RPMI8226 (cell line): ENCODE measurements around the gene ZSCAN5C.
"Not testable (repeated sequence)": the region's sequence is repeated elsewhere in the genome, so short reads cannot be mapped to it uniquely, and the experiment has no call there.

Experiments used
- DNase-seq: peaks from one replicate; pipeline ENCODE4 v3.0.0-alpha.2; 2015

Gene ZSCAN5C

DNA sequence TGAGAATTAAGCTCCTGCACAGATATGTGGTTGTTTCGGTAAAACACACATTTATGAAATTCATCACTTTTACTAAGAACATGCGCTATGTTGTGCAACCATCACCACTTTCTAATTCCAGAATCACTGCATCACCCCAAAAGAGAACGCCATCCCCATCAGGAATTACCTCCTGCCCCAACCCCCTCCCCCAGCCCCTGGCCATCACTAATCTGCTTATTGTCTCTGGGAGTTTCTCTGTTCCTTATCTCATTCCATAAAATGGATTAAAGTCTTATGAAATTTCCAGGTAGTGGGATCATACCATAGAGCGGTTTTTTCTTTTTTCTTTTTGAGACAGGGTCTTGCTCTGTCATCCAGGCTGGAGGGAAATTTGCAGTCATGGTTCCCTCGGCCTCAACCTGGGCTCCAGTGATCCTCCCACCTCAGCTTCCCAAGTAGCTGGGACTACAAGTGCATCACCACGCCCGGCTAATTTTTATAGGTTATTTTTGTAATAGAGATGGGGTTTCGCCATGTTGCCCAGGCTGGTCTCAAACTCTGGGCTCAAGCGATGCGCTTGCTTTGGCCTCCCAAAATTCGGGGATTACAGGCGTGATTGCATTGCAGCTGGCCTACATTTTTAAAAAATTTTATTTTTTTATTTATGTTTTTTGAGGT lies 8.0 kb upstream of the ZSCAN5C start:
- no peak for DNase-seq

DNA sequence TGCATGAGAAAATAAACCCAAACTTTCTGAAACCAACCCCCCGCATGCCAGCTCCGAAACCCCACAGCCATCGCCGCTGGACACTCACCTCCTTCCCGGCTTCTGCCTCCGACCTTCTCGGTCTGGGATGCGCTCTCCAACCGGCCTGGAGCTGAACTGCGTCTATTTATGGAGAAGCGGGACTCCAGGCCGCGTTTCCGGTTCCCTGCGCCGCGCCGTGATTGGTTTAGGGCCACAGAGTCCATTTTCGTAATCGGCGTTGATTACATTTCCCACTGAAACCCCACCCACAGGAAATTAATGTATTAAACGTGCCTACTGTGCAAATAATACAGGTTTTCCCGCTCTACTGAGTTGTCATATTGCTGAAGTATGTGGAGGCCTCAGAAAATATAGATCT lies 4.4 kb upstream of the ZSCAN5C start, which contains the start of gene ZSCAN5B:
Gene ZSCAN5B, minus strand, starts transcription at position 138 of the 400 bp plus-strand sequence. CDS start 4,731 bp downstream, outside the sequence.
- not testable (repeated sequence) for DNase-seq

DNA sequence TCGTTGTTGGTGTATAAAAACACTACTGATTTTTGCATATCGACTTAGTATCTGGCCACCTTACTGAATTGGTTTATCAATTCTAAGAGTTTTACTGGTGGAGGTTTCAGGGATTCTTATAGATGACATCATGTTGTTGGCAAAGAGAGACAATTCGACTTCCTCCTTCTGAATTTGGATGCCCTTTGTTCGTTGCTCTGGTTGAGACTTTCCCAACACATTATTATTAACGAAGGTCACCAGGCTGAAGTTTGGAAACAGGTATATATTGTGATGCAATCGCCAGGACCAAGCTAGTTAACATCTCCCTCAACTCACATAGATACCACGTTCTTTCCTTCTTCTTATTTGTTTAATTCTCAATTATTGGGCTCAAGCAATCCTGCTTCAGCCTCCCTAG lies 2.4 kb upstream of the ZSCAN5C start:
- no peak for DNase-seq

DNA sequence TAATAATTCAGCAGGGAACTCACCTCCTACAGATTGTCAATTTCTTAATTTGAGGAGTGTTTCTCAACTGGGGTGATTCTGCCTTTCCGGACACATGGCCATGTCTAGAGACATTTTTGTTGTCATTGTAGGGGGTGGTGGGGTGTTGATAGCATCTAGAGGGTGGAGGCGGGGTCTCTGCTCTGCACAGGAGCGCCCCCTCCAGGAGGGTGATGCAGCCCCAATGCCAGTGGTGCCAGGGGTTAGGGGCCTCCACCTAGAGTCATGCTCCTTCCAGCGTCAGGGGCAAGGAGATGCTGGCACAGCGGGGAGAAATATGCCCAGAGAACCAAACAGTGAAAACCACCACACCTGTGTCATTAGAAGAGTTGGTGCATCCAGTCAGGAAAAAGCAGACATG lies 5.5 kb downstream of the ZSCAN5C start:
- not testable (repeated sequence) for DNase-seq

DNA sequence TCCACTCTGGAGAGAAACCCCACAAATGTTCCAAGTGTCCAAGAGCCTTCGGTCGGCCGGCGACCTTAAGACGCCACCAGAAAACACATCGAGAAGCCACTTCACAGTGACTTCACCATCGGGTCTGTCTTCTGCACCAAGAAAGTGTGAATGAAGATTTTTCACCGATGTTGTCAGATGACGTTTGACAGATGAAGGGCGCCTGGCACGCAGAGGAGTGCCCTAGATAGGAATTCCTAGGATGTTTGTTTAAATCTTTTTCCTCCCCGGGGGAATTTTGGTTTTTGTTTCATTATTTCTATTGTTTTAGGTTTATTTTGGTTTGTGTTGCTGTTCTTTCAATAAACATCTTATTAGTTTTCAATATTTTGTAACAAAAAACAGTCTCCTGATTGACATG lies 7.0 kb downstream of the ZSCAN5C start:
- no peak for DNase-seq

DNA sequence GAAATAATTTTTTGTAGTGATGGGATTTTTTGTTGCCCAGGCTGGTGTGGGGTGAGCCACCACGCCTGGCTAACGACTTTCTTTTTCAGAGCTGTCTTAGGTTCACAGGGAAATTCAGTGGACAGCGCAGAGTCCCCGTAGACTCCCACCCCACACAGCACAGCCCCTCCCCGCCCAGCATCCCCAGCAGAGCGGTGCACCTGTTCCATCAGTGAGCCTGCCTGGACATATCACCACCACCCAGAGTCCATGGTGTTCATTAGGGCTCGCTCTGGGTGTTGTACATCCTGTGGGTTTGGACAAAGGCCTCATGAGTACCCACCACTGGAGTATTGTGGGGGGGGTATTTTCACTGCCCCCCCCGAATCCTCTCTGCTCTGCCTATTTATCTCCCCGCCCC lies 8.0 kb downstream of the ZSCAN5C start:
- DNase-seq, result not testable (repeated sequence)

DNA sequence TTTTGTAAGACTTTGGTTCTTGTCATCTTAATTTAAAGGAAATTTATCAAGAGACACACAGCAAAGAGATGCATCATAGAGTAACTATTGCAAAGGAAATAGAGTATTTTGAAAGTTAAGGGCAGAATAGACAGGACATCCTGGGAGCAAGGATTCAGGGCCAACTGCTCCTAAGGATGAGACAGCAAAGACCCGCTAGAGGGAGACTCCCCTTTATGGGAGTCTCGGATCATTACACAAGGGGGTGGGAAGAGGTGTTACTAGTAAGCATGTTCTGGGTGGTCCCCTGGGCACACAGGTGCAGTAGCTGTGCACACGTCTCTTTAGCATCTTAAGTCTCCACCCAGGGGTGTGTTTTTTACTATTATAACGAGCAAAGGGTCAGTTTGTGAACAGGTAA lies 9.6 kb downstream of the ZSCAN5C start:
- DNase-seq, result no peak

DNA sequence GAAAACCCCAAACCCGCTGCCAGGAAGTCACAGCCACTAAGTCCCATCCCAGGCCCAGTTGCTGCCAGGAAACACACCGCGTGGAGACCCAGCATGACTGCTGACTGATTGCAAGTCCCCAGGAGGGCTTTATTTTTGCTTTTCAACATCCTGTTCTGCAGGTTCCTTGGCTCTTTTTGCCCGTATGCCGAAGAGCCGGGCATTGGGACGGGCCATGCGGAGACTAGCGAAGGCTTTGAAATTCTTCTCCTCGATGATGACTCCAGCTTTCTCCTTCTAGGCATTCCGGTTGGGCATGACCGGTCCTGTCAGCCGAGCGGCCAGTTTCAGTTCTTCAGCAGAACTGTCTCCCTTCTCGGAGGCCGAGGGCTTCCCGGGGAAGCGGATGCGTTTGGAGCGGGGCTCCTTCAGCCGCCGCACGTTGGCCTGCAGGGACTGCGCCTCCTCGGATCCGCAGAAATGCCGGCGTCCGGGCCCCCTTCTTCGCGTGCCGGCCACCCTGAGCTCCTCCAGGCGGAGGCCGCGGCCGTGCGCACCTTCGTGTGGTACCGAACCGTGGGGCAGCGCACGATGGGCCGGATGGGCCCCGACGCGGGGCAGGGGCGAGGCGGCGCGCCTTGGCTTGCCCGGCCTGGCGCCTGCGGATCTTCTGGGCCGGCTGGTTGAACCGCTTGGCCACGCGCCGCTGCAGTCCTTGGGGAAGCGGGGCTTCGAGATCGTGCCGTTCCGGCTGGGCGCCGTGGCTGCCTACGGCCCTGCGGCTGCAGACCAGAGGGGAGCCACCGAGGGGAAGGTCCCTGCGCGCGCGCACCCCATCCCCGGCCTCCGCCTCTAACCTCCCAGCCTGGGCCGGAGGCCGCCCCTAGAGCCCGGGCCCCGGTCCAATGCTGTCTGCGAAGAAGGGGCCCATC lies 15.2 kb downstream of the ZSCAN5C start:
- no peak for DNase-seq

DNA sequence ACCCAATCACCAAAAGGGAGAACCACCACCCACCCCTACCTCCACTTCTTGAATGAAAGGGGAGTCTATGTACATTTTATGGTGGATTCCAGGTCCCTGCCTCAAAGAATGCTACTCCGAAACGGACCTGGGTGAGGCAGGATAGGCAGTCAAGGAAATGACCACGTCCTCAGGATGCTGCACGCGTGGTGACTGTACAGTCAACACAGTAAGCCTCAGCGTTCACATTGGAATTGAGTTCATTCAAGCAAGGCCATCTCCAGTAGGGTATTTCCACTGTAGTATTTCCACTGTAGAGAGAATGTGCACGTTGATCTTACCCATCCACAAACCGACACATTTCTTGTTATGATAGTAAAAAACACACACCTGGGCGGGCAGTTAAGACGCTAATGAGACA lies 16.9 kb downstream of the ZSCAN5C start:
- no peak for DNase-seq

DNA sequence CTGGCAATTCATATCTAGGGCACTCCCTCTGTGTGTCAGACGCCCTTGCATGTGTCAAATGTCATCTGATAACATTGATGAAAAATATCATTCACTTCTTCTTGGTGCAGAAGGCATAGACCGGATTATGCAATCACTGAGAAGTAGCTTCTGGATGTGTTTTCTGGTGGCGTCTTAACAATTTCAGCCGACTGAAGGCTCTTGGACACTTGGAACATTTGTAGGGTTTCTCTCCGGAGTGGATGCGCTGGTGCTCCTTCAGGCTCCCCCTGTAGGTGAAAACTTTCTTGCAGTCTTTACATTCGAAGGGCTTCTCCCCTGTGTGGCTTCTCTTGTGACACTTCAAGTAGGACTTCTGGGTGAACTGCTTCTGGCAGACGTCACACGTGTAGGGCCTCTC lies 19.4 kb downstream of the ZSCAN5C start:
- not testable (repeated sequence) for DNase-seq

DNA sequence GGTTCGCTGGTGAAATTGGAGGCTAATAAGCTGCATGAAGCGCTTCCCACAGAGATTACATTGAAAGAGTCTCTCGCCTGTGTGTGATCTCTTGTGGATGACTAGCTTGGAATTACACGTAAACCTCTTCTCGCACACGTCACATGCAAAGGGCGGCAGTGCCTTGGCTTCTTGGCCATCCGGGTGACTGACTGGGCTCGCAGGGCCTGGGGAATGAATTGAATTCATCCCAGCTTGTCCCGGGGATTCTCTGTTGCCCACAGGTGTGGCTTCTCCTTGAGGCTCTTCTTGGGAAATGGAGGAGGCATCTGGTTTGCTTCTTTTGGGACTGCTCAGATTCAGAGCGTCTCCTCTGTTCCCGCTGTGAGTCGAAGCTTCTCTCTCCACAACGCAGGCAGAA lies 19.8 kb downstream of the ZSCAN5C start:
- no peak for DNase-seq

DNA sequence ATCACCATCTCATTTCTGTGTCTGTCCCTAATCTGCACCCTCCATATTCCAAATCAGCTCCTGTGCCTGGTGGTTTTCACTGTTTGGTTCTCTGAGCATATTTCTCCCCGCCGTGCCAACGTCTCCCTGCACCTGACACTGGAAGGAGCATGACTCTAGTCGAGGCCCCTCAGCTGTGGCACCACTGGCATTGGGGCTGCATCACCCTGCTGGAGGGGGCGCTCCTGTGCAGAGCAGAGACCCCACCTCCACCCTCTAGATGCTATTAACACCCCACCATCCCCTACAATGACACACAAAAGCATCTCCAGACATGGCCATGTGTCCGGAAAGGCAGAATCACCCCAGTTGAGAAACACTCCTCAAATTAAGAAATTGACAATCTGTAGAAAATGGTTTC lies 20.8 kb downstream of the ZSCAN5C start:
- DNase-seq, result no peak

DNA sequence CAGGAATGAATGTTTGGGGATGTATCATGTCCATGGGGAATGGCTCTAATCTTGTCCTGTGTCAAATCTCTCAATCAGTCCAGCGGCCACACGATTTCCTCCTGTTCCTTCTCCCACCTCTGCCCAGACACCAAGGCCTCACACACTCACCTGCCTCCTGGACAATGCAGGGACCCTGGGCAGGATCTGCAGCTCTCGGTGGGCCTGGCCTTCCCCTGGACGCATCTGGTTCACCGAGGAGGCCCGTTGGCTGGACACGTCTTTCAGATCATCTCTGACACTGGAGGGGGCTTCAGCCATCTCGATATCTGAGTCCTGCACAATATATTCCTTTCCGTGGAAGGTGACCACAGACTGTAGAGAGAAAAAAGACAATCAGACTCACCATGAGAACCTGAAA lies 21.4 kb downstream of the ZSCAN5C start:
- DNase-seq, result no peak

DNA sequence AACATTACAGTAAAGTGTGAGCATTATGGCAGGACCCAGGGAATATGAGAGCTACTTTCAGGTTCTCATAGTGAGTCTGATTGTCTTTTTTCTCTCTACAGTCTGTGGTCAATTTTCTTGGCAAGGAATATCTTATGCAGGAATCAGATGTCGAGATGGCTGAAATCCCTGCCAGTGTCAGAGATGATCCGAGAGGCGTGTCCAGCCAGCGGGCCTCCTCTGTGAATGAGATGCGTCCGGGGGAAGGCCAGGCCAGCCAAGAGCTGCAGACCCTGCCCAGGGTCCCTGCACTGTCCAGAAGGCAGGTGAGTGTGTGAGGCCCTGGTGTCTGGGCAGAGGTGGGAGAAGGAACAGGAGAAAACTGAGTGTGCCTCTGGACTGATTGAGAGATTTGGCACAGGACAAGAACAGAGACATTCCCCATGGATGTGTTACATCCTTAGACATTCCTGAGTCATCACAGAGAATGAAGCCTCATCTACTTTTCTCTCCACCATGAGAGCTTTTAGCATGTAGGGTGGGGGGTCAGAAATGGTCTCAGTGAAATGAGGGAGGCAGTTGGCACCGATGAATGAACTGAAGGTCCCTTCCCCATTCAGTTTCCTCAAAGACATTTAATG lies 43.2 kb downstream of the ZSCAN5C start:
- DNase-seq, result no peak

DNA sequence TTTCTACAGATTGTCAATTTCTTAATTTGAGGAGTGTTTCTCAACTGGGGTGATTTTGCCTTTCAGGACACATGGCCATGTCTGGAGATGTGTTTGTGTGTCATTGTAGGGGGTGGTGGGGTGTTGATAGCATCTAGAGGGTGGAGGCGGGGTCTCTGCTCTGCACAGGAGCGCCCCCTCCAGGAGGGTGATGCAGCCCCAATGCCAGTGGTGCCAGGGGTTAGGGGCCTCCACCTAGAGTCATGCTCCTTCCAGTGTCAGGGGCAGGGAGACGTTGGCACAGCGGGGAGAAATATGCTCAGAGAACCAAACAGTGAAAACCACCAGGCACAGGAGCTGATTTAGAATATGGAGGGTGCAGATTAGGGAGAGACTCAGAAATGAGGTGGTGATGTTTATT lies 43.7 kb downstream of the ZSCAN5C start:
- DNase-seq, result not testable (repeated sequence)

DNA sequence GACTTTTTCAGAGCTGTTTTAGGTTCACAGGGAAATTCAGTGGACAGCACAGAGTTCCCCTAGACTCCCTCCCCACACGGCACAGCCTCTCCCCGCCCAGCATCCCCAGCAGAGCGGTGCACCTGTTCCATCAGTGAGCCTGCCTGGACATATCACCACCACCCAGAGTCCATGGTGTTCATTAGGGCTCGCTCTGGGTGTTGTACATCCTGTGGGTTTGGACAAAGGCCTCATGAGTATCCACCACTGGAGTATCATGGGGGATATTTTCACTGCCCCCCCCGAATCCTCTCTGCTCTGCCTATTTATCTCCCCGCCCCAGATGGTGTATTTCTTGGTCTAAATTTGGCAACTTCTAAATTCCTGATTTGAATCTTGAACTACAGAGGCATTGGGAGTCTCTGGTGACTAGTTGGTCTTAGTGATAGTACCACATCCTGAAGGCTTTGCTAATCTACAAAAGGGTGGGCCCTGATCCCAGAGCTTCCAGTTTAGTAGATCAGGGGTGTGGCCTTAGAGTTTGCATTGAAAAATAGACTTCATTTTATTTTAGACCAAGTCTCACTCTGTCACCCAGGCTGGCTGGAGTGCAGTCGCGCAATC lies 46.8 kb downstream of the ZSCAN5C start:
- not testable (repeated sequence) for DNase-seq

DNA sequence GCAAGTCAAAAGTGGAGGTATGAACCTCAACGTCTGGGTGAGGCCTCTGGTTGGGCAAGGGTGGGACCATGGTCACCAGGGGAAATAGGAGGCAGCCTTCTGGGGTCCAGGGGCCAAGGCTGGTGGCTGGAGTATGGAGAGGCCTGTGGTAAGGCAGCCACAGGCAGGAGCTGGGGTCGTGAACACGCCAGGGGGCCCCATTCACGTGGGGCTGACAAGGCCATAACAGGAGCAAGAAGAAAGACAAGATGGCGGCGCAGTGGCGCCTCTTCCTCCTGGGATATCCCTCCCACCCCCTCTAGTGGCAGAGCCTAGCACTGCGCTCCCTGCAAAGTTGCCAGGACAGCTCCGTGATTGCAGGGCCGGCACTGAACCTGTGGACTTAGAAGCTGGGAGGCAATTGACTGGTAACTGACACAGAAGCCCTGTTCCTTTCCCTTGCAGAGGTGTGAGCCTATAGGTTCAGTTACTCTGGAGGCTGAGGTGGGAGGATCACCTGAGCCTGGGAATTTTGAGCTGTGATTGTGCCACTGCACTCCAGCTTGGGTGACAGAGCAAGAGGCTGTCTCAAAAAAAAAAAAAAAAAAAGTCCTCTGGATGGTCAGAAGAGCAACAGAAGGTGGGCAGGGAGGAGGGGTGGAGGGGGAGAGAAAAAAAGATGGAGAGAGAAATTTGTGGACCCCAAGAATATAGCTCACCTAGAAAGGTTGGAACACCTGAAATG lies 50.8 kb downstream of the ZSCAN5C start:
- DNase-seq, result peak; percentile 86

DNA sequence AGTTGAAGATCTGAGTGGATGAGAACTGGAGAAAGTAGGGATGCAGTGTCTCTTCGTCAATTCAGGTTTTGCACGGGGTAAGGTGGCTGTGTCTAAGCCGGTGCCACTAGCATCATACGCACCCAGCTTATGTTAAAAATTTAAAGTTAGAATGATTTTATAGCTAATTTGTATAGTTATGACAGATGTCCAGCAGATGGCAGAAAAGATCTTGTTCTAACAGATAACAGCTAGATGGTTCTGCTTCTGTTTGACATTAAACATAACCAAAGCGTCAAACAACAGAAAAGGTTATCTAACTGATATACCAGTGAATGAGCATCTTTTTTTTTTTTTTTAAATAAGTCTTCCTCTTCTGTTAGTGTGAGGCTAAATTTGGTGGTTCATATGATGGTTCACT lies 51.7 kb downstream of the ZSCAN5C start:
- DNase-seq, result peak; percentile 67

DNA sequence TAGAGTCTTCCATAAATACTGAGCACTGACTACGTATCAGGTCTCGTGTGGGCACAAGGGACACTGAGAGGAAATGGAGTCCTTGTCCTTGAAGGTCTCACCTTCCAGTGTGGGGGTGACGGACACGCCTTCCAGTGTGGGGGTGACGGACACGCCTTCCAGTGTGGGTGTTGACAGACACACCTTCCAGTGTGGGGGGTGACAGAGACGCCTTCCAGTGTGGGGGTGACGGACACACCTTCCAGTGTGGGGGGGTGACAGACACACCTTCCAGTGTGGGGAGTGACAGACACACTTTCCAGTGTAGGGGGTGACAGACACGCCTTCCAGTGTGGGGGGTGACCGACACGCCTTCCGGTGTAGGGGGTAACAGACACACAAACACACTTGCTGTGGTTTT lies 56.2 kb downstream of the ZSCAN5C start:
- no peak for DNase-seq
